Neural progenitor cell (in vitro differentiated cells): ENCODE results near the gene GRSF1. TPM values are rescaled to one million over a fixed set of nuclear protein-coding genes. Genes with fewer than 3 reads are reported as not detected.
"Not testable (repeated sequence)": the region's sequence is repeated elsewhere in the genome, so short reads cannot be mapped to it uniquely, and the experiment has no call there.

Experiments
- DNase-seq: peaks from one replicate; pipeline ENCODE4 v3.0.0-alpha.2; 2016; ENCODE audit warnings: low spot score
- H2AFZ ChIP-seq: fragments of 200-600 bp; sonication (generic); replicated peaks from 2 replicates; pipeline ENCODE4 v1.6.1; 2016; ENCODE audit warnings: antibody characterized with exemption
- H3F3A ChIP-seq: fragments of 200-600 bp; sonication (generic); 2 replicates; pipeline ENCODE4 v1.6.1; 2016; ENCODE audit warnings: antibody characterized with exemption, low read depth
- H3K27ac ChIP-seq: fragments of 200-600 bp; sonication (generic); 2 replicates; pipeline ENCODE4 v1.5.1; 2016; ENCODE audit warnings: mild to moderate bottlenecking
- H3K27me3 ChIP-seq: fragments of 200-600 bp; sonication (generic); 2 replicates; pipeline ENCODE4 v1.6.1; 2016; ENCODE audit warnings: mild to moderate bottlenecking, moderate library complexity
- H3K36me3 ChIP-seq: fragments of 200-600 bp; sonication (generic); 2 replicates; pipeline ENCODE4 v1.5.1; 2016
- H3K4me1 ChIP-seq: fragments of 200-600 bp; sonication (generic); 2 replicates; pipeline ENCODE4 v1.6.1; 2016; ENCODE audit warnings: mixed run types
- H3K4me2 ChIP-seq: fragments of 200-600 bp; sonication (generic); 2 replicates; pipeline ENCODE4 v1.6.1; 2016
- H3K4me3 ChIP-seq: fragments of 200-600 bp; sonication (generic); 2 replicates; pipeline ENCODE4 v1.5.1; 2016
- H3K79me2 ChIP-seq: fragments of 200-600 bp; sonication (generic); 2 replicates; pipeline ENCODE4 v1.6.1; 2016; ENCODE audit warnings: low read depth
- H3K9ac ChIP-seq: fragments of 200-600 bp; sonication (generic); 2 replicates; pipeline ENCODE4 v1.6.1; 2016
- H3K9me3 ChIP-seq: fragments of 200-600 bp; sonication (generic); 2 replicates; pipeline ENCODE4 v1.5.1; 2016; ENCODE audit warnings: low read depth
- H4K20me1 ChIP-seq: fragments of 200-600 bp; sonication (generic); 2 replicates; pipeline ENCODE4 v1.6.1; 2016; ENCODE audit warnings: low read depth
- H3K27ac Mint-ChIP-seq: 3 replicates; pipeline ENCODE4 v1.8.0; 2021; ENCODE audit warnings: mixed read lengths
- H3K27me3 Mint-ChIP-seq: 2 replicates; pipeline ENCODE4 v1.8.0; 2022; ENCODE audit warnings: low read depth, mild to moderate bottlenecking, inconsistent platforms, moderate library complexity, mixed read lengths; ENCODE audit not compliant: insufficient read depth
- H3K36me3 Mint-ChIP-seq: 3 replicates; pipeline ENCODE4 v1.8.0; 2021; ENCODE audit warnings: mixed read lengths
- H3K4me1 Mint-ChIP-seq: 3 replicates; pipeline ENCODE4 v1.8.0; 2021; ENCODE audit warnings: mixed read lengths
- H3K4me3 Mint-ChIP-seq: 3 replicates; pipeline ENCODE4 v1.8.0; 2021; ENCODE audit warnings: mild to moderate bottlenecking, moderate library complexity, mixed read lengths
- H3K9me3 Mint-ChIP-seq: 3 replicates; pipeline ENCODE4 v1.8.0; 2020; ENCODE audit warnings: mixed read lengths
- CTCF ChIP-seq: fragments of 200-600 bp; sonication (generic); IDR thresholded peaks from 2 replicates; pipeline ENCODE4 v1.5.1; 2017; ENCODE audit warnings: antibody characterized with exemption, mild to moderate bottlenecking
- EZH2 ChIP-seq: fragments of 200-600 bp; sonication (generic); IDR thresholded peaks from 2 replicates; pipeline ENCODE4 v1.6.1; 2017; ENCODE audit warnings: antibody characterized with exemption, mild to moderate bottlenecking, moderate library complexity
- EZH2phosphoT487 ChIP-seq: fragments of 200-600 bp; sonication (generic); IDR thresholded peaks from 2 replicates; pipeline ENCODE4 v1.6.1; 2017; ENCODE audit warnings: antibody characterized with exemption
- total RNA-seq: library from RNA; depleted of rRNA; stranded (reverse); fragments of >200 nt; gene quantifications from 2 replicates; pipeline ENCODE4 v1.2.3, GENCODE V29; 2015; ENCODE audit warnings: low replicate concordance

Gene GRSF1
- total RNA-seq, 1 donor from 2014 or later = 136 TPM

- no peak for TF ChIP-seq EZH2
- TF ChIP-seq EZH2phosphoT487 = no peak
Observed at GRCh38 chr4:70842761-70843435, 3.2 kb upstream of the GRSF1 start.

GRCh38 chr4:70841951-70842350, 2.3 kb upstream of the GRSF1 start:
- H3K4me1 ChIP-seq = peaks cover 4% of the 10 kb centered on the region
- Mint-ChIP-seq H3K27ac (peak overlapping the region; percentile 21), H3K27me3 (peaks cover 4% of the 10 kb centered on the region), H3K4me1 (peaks cover 6% of the 10 kb centered on the region), H3K36me3 (peaks cover 3% of the 10 kb centered on the region), H3K4me3 (no peak overlapping the region), H3K9me3 (no peaks in the 10 kb centered on the region)
- H3K36me3 ChIP-seq = no peaks in the 10 kb centered on the region
- H2AFZ ChIP-seq = peak overlapping the region; percentile 82
- no peak for DNase-seq
- H3K9me3 ChIP-seq = no peaks in the 10 kb centered on the region
- TF ChIP-seq EZH2 (no peak), CTCF (no peak), EZH2phosphoT487 (no peak)
- no peak overlapping the region for H3K4me3 ChIP-seq
- H3K79me2 ChIP-seq = peaks cover 26% of the 10 kb centered on the region
- no peak overlapping the region for H3K27ac ChIP-seq
- H4K20me1 ChIP-seq = peaks cover 15% of the 10 kb centered on the region
- H3K9ac ChIP-seq = no peak overlapping the region
- peaks cover 10% of the 10 kb centered on the region for H3F3A ChIP-seq
- H3K4me2 ChIP-seq = no peak overlapping the region
- no peaks in the 10 kb centered on the region for H3K27me3 ChIP-seq

More at GRCh38 chr4:70842761-70843435, 3.2 kb upstream of the GRSF1 start:
- no peaks in the 10 kb centered on the region for H3K36me3 ChIP-seq
- no peak for DNase-seq
- H3K9me3 ChIP-seq = no peaks in the 10 kb centered on the region
- peaks cover 5% of the 10 kb centered on the region for H3K4me1 Mint-ChIP-seq
- peaks cover 10% of the 10 kb centered on the region for H3F3A ChIP-seq
- no peaks in the 10 kb centered on the region for H3K9me3 Mint-ChIP-seq
- peaks cover 4% of the 10 kb centered on the region for H3K4me1 ChIP-seq
- no peaks in the 10 kb centered on the region for H3K27me3 ChIP-seq
- peaks cover 4% of the 10 kb centered on the region for H3K27me3 Mint-ChIP-seq
- no peak overlapping the region for H3K4me3 Mint-ChIP-seq
- H3K4me2 ChIP-seq = no peak overlapping the region
- no peak overlapping the region for H3K27ac Mint-ChIP-seq
- no peak overlapping the region for H2AFZ ChIP-seq
- H3K27ac ChIP-seq = no peak overlapping the region
- H3K9ac ChIP-seq = no peak overlapping the region
- peaks cover 8% of the 10 kb centered on the region for H4K20me1 ChIP-seq
- H3K79me2 ChIP-seq = peaks cover 17% of the 10 kb centered on the region
- peaks cover 3% of the 10 kb centered on the region for H3K36me3 Mint-ChIP-seq
- H3K4me3 ChIP-seq = no peak overlapping the region

GRCh38 chr4:70841211-70841610, 1.5 kb upstream of the GRSF1 start:
- no peak overlapping the region for H3K4me2 ChIP-seq
- H3K27ac ChIP-seq = no peak overlapping the region
- no peaks in the 10 kb centered on the region for H3K36me3 ChIP-seq
- H3K4me3 Mint-ChIP-seq = peak overlapping the region; percentile 87
- peaks cover 34% of the 10 kb centered on the region for H3K79me2 ChIP-seq
- H3K27ac Mint-ChIP-seq = peak overlapping the region; percentile 21
- peaks cover 4% of the 10 kb centered on the region for H3K27me3 Mint-ChIP-seq
- H4K20me1 ChIP-seq = peaks cover 22% of the 10 kb centered on the region
- H3F3A ChIP-seq = peaks cover 10% of the 10 kb centered on the region
- no peak overlapping the region for H2AFZ ChIP-seq
- peaks cover 11% of the 10 kb centered on the region for H3K4me1 Mint-ChIP-seq
- H3K9ac ChIP-seq = no peak overlapping the region
- H3K9me3 ChIP-seq = no peaks in the 10 kb centered on the region
- no peak overlapping the region for H3K4me3 ChIP-seq
- no peaks in the 10 kb centered on the region for H3K9me3 Mint-ChIP-seq
- H3K4me1 ChIP-seq = peaks cover 4% of the 10 kb centered on the region
- peaks cover 8% of the 10 kb centered on the region for H3K36me3 Mint-ChIP-seq
- no peaks in the 10 kb centered on the region for H3K27me3 ChIP-seq
- DNase-seq = no peak
- TF ChIP-seq EZH2 = no peak
- no peak for TF ChIP-seq EZH2phosphoT487
- TF ChIP-seq CTCF = no peak

- peak overlapping the region; percentile 87 for H3K4me3 Mint-ChIP-seq
- Histone ChIP-seq H4K20me1 (peaks cover 28% of the 10 kb centered on the region), H3F3A (peaks cover 10% of the 10 kb centered on the region), H3K79me2 (peaks cover 39% of the 10 kb centered on the region)
- not testable (repeated sequence) for H3K9ac ChIP-seq, H3K4me2 ChIP-seq, H3K36me3 ChIP-seq, H3K9me3 ChIP-seq, H3K4me1 ChIP-seq, H3K27me3 Mint-ChIP-seq, H3K27ac Mint-ChIP-seq, H2AFZ ChIP-seq, H3K27ac ChIP-seq, H3K9me3 Mint-ChIP-seq, H3K27me3 ChIP-seq, DNase-seq, H3K4me3 ChIP-seq
- H3K36me3 Mint-ChIP-seq = peaks cover 10% of the 10 kb centered on the region
- peaks cover 11% of the 10 kb centered on the region for H3K4me1 Mint-ChIP-seq
Observed at GRCh38 chr4:70840631-70841030, 941 bp upstream of the GRSF1 start.

GRCh38 chr4:70840137-70840536, 447 bp upstream of the GRSF1 start:
- not testable (repeated sequence) for H3K36me3 ChIP-seq, H3K27me3 ChIP-seq, H3K9me3 Mint-ChIP-seq, H3K27ac Mint-ChIP-seq, H3K9me3 ChIP-seq, H2AFZ ChIP-seq, H3K4me2 ChIP-seq, H3K4me1 ChIP-seq, H3K27me3 Mint-ChIP-seq, H3K27ac ChIP-seq, H3K9ac ChIP-seq, H3K4me3 ChIP-seq
- Mint-ChIP-seq H3K4me1 (peaks cover 11% of the 10 kb centered on the region), H3K36me3 (peaks cover 10% of the 10 kb centered on the region), H3K4me3 (peak overlapping the region; percentile 87)
- DNase-seq = peak; percentile 34
- Histone ChIP-seq H3F3A (peaks cover 10% of the 10 kb centered on the region), H3K79me2 (peaks cover 44% of the 10 kb centered on the region), H4K20me1 (peaks cover 29% of the 10 kb centered on the region)
